Left renal pelvis (tissue), 4 donors: Measurements from ENCODE around the gene C12orf43. TPM values are rescaled to one million over a fixed set of nuclear protein-coding genes. Genes with fewer than 3 reads are reported as not detected.
A peak's percentile ranks its signal among the peaks of the same experiment; 100 is the strongest.
"Not testable (repeated sequence)": the region's sequence is repeated elsewhere in the genome, so short reads cannot be mapped to it uniquely, and the experiment has no call there.

ENCODE experiments used
- DNase-seq, 4 donors: peaks; one replicate each; pipeline ENCODE4 v3.0.0-alpha.2; 2013; ENCODE audit warnings: low read depth in 4 of 4, low spot score in 3 of 4
- polyA plus RNA-seq, 4 donors: library from polyadenylated mRNA; unstranded; fragments of 120-200 nt; gene quantifications; one replicate each; pipeline ENCODE4 v1.2.1, GENCODE V29; 2013; ENCODE audit not compliant: insufficient read length in 4 of 4

Gene C12orf43
- polyA plus RNA-seq = 10 to 100 TPM; 16.2 to 19.8 (median 16.7) TPM

- peak; percentile 76 to 87 (median 81) for DNase-seq
These were observed at the start of gene C12orf43 for GRCh38 chr12:121015825-121016766. TSS of gene C12orf43 (minus strand) at chr12:121016487. CDS start at chr12:121016474, 13 bp downstream.

GRCh38 chr12:121065345-121065744 is 49.1 kb upstream of the C12orf43 start:
- no peak for DNase-seq

DNA sequence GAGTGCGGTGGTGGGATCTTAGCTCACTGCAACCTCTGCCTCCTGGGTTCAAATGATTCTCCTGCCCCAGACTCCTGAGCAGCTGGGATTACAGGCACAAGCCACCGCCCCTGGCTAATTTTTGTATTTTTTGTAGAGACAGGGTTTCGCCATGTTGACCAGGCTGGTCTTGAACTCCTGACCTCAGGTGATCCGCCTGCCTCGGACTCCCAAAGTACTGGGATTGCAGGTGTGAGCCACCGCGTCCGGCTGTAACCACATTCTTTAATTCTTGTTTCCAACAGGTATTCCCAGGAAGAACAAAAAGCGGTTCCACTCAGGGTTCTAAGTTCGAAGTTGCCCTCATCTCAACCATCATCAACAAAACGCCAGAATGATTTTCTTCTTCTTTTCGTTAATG is 48.3 kb upstream of the C12orf43 start:
- not testable (repeated sequence) for DNase-seq

GRCh38 chr12:121064116-121064515 is 47.8 kb upstream of the C12orf43 start:
- DNase-seq = no peak

DNA sequence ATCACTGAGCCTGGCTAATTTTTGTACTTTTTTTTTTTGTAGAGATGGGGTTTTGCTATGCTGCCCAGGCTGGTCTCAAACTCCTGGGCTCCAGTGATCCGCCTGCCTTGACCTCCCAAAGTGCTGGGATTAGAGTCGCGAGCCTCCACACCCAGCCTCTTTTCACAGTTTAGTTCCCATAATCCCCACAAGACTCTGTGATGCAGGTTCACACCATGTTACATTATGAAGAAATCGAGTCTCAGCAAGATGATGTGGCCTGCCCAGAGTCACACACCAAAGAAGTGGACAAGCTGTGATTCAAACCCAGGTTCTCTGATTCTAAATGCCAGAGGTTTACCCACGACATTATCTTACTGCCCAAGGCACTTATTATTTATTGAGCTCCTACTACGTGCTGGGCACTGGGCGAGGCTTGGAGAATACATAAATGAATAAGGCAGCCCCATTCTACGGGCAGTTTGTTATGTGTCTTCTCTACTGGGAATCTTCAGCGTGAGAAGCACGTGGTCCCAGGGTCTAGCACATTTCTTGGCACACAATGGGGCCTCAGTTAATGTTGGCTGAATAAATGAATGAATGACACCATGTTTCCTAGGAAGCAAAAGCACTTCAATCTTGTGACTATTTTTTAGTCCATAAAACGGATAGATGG is 46.2 kb upstream of the C12orf43 start:
- DNase-seq = no peak

DNA sequence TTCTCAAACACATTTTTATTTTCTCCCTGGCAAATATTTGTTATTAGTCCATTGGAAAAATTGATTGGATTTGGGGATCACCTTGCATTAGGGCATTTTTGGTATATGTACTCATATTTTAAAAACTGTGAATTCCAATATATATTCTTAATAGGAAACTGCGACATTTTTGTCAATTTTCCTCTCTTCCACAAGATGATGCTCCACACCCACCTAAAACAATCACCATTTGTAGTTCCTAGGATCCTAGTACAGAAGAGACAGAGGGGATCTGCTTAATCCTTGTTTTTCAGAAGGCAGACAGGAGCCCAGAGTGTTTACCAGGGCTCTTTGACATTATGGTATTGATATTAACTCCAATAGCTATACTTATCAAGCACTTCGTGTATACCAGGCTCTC is 45.5 kb upstream of the C12orf43 start:
- DNase-seq = no peak

DNA sequence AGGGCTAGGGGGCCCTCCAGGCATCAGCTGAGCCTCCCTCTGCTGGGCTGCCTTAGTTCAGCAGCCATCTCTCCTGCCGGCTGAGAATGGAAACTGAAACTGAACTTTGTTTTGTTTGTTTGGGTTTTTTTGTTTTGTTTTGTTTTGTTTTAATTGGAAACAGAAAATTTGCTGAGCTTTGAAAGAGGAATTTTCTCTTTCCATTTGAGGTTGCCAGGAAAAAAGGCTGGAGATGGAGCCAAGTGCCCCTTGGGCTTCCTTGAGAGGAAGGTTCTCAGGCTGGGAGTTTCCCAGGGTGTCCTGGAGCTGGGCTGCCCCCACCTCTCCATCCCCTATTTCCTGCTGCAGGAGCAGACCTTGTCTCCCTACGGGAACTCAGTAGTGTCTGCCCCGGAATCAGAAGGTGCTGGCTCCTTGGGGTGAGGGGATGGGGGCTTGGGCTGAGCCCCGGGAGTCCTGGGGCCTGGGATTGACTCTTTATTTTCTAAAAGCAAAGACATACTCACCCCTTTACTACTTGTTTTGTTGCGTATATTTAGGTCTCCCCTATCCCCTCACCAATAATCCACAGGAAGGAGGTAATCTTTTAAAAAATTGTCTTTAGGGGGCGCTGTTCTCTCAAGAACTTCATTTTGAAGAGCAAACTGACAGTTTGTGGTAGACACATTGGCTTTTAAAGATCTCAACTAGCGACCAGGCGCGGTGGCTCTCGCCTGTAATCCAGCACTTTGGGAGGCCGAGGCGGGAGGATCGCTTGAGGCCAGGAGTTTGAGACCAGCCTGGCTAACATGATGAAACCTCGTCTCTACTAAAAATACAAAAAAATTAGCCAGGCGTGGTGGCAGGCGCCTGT is 44.1 kb upstream of the C12orf43 start:
- no peak for DNase-seq

DNA sequence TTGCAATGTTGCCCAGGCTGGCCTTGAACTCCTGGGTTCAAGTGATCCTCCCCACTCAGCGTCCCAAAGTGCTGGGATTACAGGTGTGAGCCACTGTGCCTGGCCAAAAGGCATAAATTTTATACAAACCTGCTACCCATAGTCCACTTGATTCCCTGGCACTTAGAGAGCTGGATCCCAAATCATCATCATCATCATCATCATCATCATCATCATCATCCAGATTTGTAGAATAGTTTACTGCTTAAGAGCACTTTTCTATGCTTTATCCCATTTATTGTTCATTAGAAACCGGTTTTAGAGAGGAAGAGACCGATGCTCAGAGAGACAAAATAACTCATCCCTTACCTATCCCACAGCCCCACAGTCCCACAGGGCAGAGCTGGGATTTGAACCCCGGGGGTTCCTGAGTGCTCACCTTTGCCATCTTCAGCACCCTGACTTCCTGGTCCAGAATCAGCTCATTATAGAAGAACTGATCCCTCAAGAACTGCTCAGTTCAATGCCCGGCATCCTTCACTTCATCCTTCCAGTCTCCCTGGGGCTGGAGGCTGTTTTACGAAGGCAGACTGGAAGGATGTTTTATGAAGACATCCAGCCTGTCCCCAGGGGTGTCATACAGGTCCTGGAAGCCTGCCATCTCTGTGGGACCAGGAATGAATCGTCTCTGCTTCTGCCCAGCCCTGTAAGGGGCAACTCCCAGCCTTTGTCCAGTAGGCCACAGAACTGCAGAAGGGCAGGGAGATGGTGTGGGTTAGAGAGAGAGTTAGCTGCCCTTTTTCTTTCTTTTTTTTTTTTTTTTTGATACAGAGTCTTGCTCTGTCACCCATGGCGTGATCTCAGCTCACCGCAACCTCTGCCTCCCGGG is 43.0 kb upstream of the C12orf43 start:
- no peak for DNase-seq

- no peak for DNase-seq
These were observed 41.5 kb upstream of the C12orf43 start for GRCh38 chr12:121057794-121058193.

DNA sequence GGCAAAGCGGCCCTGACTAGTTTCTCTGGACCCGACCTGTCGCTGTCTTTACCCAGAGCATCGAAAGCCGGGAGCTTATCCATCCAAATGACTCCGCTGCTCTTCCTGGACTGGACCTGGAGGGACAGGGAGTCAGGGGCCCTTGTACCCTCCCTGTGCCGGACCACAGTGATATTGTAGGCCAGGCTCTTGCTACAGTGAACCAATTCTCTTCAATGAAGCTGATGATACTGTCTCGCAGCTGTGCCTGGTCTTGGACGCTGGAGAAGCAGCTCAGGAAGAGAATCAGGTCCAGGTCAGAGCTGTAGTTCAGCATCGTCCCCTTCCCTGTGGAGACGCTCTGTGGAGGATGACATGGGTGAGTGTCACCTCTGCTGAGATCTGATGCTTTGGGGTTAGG is 37.4 kb upstream of the C12orf43 start:
- no peak for DNase-seq

DNA sequence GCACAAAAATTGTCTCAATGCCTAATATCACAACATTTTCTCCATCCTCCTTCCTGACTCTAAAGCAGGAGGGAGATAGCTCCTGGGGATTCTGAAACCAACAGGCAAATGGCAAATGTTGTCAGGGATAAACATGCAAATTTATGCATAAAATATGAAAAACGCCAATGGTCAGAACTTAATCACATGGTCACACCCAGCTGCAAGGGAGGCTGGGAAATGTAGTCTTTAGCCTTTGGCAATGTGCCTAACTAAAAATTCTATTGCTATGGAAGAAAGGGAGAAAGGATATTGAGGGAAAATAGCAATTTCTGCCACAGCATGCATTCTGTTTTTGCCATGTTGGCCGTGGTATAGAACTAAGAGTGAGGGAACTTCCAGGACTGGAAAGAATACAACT is 34.4 kb upstream of the C12orf43 start:
- no peak for DNase-seq

DNA sequence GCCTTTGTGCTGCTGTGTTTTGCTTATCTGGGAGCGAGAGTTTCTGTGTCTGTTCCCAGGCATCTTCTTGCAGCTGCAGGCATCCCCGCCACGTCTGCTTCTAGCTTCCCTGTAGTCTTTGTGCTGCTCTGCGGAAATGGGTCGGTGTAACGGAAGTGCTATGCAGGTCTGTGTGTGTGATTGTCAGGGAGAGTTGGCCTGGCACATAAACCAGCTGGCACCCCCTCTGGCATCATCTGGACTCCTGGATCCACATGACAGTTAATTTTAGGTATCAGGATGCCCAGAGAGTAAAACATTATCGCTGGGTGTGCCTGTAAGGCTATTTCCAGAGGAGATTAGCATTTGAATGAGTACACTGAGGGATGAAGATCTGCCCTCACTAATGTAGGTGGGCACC is 32.2 kb upstream of the C12orf43 start:
- no peak for DNase-seq

GRCh38 chr12:121047400-121047799 is 31.1 kb upstream of the C12orf43 start:
- not testable (repeated sequence) for DNase-seq

GRCh38 chr12:121043067-121043466 is 26.8 kb upstream of the C12orf43 start:
- DNase-seq = no peak

DNA sequence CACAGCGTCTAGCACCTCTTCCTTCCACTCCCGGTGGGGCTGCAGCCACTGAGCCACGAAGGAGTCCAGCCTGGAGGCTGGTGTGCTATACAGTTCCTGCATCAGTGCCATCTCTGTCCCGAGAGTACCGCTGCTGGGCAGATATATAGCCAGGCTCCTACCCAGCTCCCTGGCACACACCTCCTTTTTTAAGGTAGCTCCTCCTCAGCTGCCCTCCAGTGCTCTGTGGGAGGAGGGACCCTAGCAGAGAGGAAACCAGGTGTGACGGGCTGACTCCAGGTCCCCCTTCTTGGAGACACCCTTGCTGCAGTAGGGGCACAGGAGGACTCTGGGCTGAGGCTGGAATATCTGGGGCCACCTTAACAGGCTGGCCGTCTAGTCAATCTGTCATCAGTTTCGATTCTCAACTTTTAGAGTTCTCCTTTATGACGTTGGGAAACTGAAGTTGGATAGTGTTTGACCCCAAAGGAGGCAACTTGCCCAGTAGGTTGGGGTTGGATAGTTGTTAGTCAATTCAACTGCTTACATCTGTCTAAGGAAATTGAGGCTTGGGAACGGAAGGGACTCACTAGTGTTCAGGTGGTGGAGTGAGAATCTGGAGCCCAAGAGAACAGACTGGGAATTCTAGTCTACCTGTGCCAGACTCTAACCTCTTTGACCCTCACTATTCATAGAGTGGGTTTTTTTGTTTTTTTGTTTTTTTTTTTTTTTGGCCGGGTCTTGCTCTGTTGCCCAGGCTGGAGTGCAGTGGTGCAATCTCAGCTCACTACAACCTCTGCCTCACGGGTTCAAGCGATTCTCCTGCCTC is 22.8 kb upstream of the C12orf43 start, which contains the start of gene OASL:
Gene OASL, minus strand, starts transcription at position 386 of the 808 bp plus-strand sequence. Its CDS starts 275 bp downstream, at position 111.
- no peak for DNase-seq

DNA sequence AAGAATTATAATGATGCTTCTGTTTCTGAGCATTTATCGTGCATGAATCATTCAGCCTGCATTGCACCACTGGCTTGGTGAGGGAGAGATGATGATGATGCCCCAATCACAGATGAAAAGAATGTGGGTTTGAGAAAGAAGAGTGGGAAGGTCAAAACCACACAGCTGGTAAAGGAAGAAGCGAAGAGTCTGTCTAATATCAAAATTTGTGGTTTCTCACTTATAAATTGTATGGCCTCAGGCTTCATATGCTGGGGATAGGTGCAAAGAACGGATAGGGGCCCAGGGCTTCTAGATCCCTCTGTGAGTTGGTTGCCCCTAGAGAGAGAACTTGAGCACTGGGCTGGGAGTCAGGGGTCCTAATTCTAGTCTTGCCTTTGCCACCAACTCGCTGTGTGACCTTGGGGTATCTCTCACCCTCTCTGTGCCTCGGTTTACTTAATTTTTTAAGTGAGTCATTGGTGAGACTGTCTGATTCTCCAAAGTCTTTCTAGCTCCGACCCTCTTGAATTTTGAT is 20.6 kb upstream of the C12orf43 start:
- no peak for DNase-seq

DNA sequence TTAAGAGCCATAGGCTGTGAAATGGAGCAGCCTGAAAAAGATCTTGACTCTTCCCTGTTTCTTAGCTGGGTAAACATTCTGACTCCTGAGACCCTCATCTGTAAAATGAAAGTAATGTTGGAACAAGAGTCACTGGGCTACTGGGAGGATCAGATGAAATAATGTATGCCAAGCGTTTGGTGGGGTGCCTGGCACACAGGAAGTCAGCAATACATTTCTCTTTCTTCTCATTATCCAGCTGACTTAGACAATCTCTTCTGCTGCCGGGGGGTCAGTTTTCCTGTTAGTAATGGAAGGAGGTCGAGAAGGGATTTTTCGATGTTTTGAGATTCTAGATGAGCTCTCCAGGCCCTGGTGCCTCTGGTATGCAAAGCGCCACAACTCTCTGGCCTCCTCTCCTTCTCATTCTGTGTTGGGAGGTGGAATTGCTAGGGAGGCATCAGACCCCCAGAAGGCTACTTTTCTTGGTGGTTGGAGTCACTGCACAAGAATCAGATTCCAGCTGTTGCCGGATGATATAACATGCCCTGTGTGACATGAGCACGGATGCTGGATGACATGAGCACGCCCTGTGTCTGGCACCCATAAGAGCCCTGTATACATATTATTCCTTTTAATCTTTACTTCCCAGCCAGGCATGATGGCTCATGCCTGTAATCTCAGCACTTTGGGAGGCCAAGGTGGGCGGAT is 18.5 kb upstream of the C12orf43 start:
- DNase-seq = no peak
